EH (cell line): Measurements from ENCODE around the gene TTC39A.

Experiments used
- DNase-seq: peaks from one replicate; pipeline ENCODE4 v3.0.0-alpha.2; 2015; ENCODE audit warnings: low read depth

TTC39A gene

GRCh38 chr1:51330331-51331201, at the start of gene TTC39A:
TSS of gene TTC39A (minus strand) at chr1:51330562. CDS start at chr1:51330477, 85 bp downstream.
- no peak for DNase-seq

- no peak for DNase-seq
Observed at GRCh38 chr1:51378871-51379270, 48.5 kb upstream of the TTC39A start.

- no peak for DNase-seq
Observed at GRCh38 chr1:51373898-51374297, 43.5 kb upstream of the TTC39A start.

- no peak for DNase-seq
Observed at GRCh38 chr1:51372561-51372960, 42.2 kb upstream of the TTC39A start.

GRCh38 chr1:51369171-51369570, 38.8 kb upstream of the TTC39A start:
- no peak for DNase-seq

GRCh38 chr1:51365774-51366173, 35.4 kb upstream of the TTC39A start:
- no peak for DNase-seq

- DNase-seq: no peak
Observed at GRCh38 chr1:51359879-51360278, 29.5 kb upstream of the TTC39A start.

GRCh38 chr1:51355382-51355781, 25.0 kb upstream of the TTC39A start:
- no peak for DNase-seq

- DNase-seq: no peak
Observed at GRCh38 chr1:51354416-51354815, 24.1 kb upstream of the TTC39A start.

GRCh38 chr1:51351907-51352306, 21.5 kb upstream of the TTC39A start:
- DNase-seq: no peak

GRCh38 chr1:51349862-51350261, 19.5 kb upstream of the TTC39A start:
- DNase-seq: no peak

GRCh38 chr1:51348147-51348527, 17.8 kb upstream of the TTC39A start:
- no peak for DNase-seq

- DNase-seq: no peak
Observed at GRCh38 chr1:51347398-51348146, 17.2 kb upstream of the TTC39A start.

GRCh38 chr1:51346086-51346942, 16.0 kb upstream of the TTC39A start:
- DNase-seq: no peak

- DNase-seq: no peak
Observed at GRCh38 chr1:51345300-51345687, 14.9 kb upstream of the TTC39A start.

- no peak for DNase-seq
Observed at GRCh38 chr1:51344602-51345299, 14.4 kb upstream of the TTC39A start.

GRCh38 chr1:51344276-51344601, 13.9 kb upstream of the TTC39A start:
- DNase-seq: no peak

GRCh38 chr1:51343624-51344023, 13.3 kb upstream of the TTC39A start:
- DNase-seq: no peak

- DNase-seq: no peak
Observed at GRCh38 chr1:51342591-51343206, 12.3 kb upstream of the TTC39A start.

GRCh38 chr1:51341876-51342496, 11.6 kb upstream of the TTC39A start:
- peak; percentile 16 for DNase-seq

- DNase-seq: peak; percentile 13
Observed at GRCh38 chr1:51340380-51340779, 10.0 kb upstream of the TTC39A start.
